Peyer's patch (tissue), 4 donors: ENCODE results near the gene HHIPL1. TPM values are rescaled to one million over a fixed set of nuclear protein-coding genes. Genes with fewer than 3 reads are reported as not detected.

Experiments
- DNase-seq, 3 donors: peaks; one replicate each; pipeline ENCODE4 v3.0.0-alpha.2; 2017 to 2019
- H3K27ac ChIP-seq, 4 donors: fragments of 200-600 bp; sonication (generic); one replicate each; pipeline ENCODE4 v1.5.1; 2016 to 2019
- H3K27me3 ChIP-seq, 2 donors: fragments of 200-600 bp; sonication (generic); one replicate each; pipeline ENCODE4 v1.5.1; 2019
- H3K36me3 ChIP-seq, 3 donors: fragments of 200-600 bp; sonication (generic); one replicate each; pipeline ENCODE4 v1.5.1; 2016 to 2019
- H3K4me1 ChIP-seq, 4 donors: fragments of 200-600 bp; sonication (generic); one replicate each; pipeline ENCODE4 v1.5.1; 2016 to 2019
- H3K4me3 ChIP-seq, 4 donors: fragments of 200-600 bp; sonication (generic); 1 replicate in 3 of 4; 2 replicates in 1 of 4; pipeline ENCODE4 v1.5.1; 2016 to 2019; ENCODE audit warnings: mild to moderate bottlenecking in 1 of 4
- H3K9me3 ChIP-seq, 4 donors: fragments of 200-600 bp; sonication (generic); one replicate each; pipeline ENCODE4 v1.5.1; 2016 to 2019; ENCODE audit warnings: mild to moderate bottlenecking in 1 of 4
- POLR2A ChIP-seq, 2 donors: fragments of 450-650 bp; IDR thresholded peaks; one replicate each; pipeline ENCODE4 v1.5.1; 2017; ENCODE audit warnings: antibody characterized with exemption in 2 of 2, mild to moderate bottlenecking in 2 of 2, moderate library complexity in 2 of 2
- total RNA-seq, 4 donors: library from RNA; depleted of rRNA; stranded (reverse); fragments of >200 nt; gene quantifications; one replicate each; pipeline ENCODE4 v1.1.0, GENCODE V29; 2016
- TF ChIP-seq, protein P1 (sequence below), 6 experiments: fragments of 450-650 bp in 4 of 6; fragments of 200-600 bp in 2 of 6; sonication (generic) in 1 of 6; IDR thresholded peaks; one replicate each; pipeline ENCODE4 v1.5.1; 2017 to 2019; ENCODE audit warnings: antibody characterized with exemption in 6 of 6, mild to moderate bottlenecking in 3 of 6, moderate library complexity in 1 of 6

The HHIPL1 gene
- total RNA-seq, 4 donors from 2014 or later = 0.88 to 2.5 (median 1.0) TPM

DNA sequence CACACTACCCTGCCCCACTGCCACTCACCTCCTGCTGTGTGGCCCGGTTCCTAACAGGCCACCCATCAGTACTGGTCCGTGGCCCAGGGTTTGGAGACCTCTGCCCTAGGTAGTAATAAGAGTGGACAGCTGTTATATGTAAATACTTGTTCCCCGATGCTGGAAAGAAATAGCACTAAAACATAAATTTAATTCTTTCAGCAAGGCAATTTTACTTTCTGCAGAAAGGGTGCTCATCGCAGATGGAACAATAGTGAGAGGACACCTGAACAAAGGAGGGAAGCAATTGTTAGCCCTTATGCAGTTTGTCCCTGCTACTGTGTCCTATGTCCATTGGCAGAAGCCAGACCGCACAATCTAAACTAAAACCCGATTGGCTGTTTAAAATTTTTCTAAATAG, 33.3 kb downstream of the HHIPL1 start:
- no peak overlapping the region for H3K27ac ChIP-seq
- H3K27me3 ChIP-seq = no peaks in the 10 kb centered on the region
- H3K4me1 ChIP-seq = peaks cover 5 to 6% (median 5%) of the 10 kb centered on the region in 4 donors
- peaks cover 0 to 10% (median 4%) of the 10 kb centered on the region in 4 donors for H3K9me3 ChIP-seq
- H3K36me3 ChIP-seq = no peaks in the 10 kb centered on the region
- H3K4me3 ChIP-seq = no peak overlapping the region
- no peak for DNase-seq
- no peak for TF ChIP-seq POLR2A (IDR thresholded peaks at IDR 0.05)
- TF ChIP-seq, protein P1, sequence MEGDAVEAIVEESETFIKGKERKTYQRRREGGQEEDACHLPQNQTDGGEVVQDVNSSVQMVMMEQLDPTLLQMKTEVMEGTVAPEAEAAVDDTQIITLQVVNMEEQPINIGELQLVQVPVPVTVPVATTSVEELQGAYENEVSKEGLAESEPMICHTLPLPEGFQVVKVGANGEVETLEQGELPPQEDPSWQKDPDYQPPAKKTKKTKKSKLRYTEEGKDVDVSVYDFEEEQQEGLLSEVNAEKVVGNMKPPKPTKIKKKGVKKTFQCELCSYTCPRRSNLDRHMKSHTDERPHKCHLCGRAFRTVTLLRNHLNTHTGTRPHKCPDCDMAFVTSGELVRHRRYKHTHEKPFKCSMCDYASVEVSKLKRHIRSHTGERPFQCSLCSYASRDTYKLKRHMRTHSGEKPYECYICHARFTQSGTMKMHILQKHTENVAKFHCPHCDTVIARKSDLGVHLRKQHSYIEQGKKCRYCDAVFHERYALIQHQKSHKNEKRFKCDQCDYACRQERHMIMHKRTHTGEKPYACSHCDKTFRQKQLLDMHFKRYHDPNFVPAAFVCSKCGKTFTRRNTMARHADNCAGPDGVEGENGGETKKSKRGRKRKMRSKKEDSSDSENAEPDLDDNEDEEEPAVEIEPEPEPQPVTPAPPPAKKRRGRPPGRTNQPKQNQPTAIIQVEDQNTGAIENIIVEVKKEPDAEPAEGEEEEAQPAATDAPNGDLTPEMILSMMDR (IDR thresholded peaks at IDR 0.05) = no peak

DNA sequence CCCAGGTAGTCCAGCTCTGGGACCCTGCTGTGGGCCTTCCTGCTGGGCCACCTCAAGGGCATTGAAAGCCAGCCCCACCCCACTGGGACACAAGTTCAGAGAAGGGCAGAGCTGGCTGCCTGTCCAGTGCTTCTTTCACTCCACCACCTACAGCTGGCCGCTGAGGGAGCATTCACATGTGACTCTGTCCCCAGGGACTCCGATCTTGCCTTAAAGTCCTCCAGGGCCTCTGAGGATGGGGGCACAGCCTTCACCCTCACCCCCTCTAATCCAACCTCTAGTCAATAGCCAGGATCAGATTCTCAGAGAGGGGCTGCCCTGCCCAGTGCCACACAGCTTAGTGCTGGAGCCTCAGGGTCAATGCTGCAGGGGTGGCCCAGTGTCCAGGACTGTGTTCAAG, 34.2 kb downstream of the HHIPL1 start:
- no peak overlapping the region for H3K4me3 ChIP-seq
- peaks cover 0 to 10% (median 4%) of the 10 kb centered on the region in 4 donors for H3K9me3 ChIP-seq
- no peak for TF ChIP-seq POLR2A (IDR thresholded peaks at IDR 0.05)
- TF ChIP-seq, protein P1 (IDR thresholded peaks at IDR 0.05) = no peak
- peaks cover 6 to 9% (median 8%) of the 10 kb centered on the region in 4 donors for H3K4me1 ChIP-seq
- no peaks in the 10 kb centered on the region for H3K27me3 ChIP-seq
- H3K27ac ChIP-seq = no peak overlapping the region
- H3K36me3 ChIP-seq = no peaks in the 10 kb centered on the region
- no peak for DNase-seq

DNA sequence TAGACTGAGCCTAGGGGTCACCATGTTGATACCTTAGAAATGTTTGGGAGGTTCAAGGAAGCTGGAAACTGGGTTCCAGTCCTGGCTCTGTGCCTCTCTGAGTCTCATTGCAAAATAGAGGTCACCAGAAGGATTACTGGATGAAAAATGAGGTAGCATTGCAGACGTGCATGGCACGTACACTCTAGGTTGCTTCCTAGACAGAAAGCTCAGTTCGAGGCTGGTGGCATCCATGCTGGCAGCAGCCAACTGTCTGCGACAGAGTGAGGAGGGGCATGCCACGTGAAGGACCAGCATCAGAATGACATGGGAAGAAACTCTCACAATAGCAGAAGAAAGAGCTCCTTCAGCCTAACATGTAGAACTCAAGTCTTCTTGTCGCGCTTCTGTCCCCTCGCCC, 34.6 kb downstream of the HHIPL1 start:
- Histone ChIP-seq H3K4me1 (peaks cover 8 to 14% (median 9%) of the 10 kb centered on the region in 4 donors), H3K36me3 (no peaks in the 10 kb centered on the region), H3K27ac (no peak overlapping the region), H3K27me3 (no peaks in the 10 kb centered on the region), H3K9me3 (peaks cover 0 to 10% (median 4%) of the 10 kb centered on the region in 4 donors), H3K4me3 (no peak overlapping the region)
- DNase-seq = no peak
- no peak for TF ChIP-seq POLR2A (IDR thresholded peaks at IDR 0.05)
- TF ChIP-seq, protein P1 (IDR thresholded peaks at IDR 0.05) = no peak

DNA sequence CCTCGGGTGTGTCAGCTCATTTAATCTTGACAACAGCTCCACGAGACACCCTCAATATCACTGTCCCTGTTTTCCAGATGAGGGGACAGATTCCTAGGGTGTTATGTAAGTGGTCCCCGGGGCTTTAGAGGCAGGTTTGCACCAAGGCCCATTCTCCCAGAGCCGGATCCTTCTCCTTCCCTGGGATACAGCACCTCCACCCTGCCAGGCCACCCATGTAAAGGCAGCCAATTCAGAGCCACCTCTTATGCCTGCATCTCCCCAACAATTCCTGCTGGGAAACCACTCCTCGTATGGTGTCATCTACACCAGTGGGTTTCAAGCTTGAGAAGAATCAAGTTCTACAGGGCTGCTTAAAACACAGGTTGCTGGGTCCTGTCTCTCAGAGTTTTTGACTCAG, 35.1 kb downstream of the HHIPL1 start:
- DNase-seq = no peak
- Histone ChIP-seq H3K4me3 (no peak overlapping the region), H3K9me3 (peaks cover 0 to 10% (median 4%) of the 10 kb centered on the region in 4 donors)

DNA sequence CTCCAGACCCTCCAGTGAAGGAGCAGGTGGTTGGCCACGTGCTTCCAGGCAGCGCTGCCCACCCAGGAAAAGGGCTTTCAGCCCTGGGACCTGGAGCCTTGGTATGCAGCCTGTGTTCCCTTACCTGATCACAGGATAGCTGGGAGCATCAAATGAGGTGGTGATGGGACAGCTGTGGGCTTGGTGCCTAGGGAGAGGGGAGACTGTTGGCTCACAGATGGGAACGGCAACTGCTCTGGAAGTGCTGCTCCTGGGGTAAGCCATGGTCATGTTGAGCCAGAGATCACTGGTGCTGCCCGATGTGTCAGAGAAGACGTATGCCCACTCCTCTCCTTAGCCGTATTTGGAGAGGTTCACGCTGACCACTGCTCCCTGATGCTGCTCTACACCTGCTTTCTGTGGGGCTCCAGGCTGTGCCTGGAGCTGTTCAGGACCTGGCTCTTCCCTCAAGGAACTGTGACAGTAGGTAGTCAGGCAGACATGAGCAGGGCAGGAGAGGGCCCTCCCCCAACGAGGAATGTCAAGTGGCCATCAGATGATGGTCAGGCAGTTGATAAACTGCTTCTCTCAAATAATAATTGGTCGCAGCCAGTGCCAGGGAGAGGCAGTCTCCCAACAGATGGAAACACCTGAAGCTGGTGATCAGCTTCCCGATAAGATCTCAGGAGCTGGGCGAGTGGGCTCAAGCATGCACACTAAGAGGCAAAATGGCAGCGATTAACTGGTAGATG, 36.3 kb downstream of the HHIPL1 start:
- no peaks in the 10 kb centered on the region for H3K27me3 ChIP-seq
- H3K4me1 ChIP-seq = peaks cover 8 to 16% (median 12%) of the 10 kb centered on the region in 4 donors
- DNase-seq = no peak
- no peak overlapping the region for H3K4me3 ChIP-seq
- H3K27ac ChIP-seq = no peak overlapping the region
- TF ChIP-seq POLR2A (IDR thresholded peaks at IDR 0.05) = no peak
- TF ChIP-seq, protein P1 (IDR thresholded peaks at IDR 0.05) = no peak
- peaks cover 0 to 10% (median 4%) of the 10 kb centered on the region in 4 donors for H3K9me3 ChIP-seq
- no peaks in the 10 kb centered on the region for H3K36me3 ChIP-seq

More for the DNA sequence above, 35.1 kb downstream of the HHIPL1 start:
- H3K4me1 ChIP-seq = peaks cover 8 to 16% (median 12%) of the 10 kb centered on the region in 4 donors
- H3K27me3 ChIP-seq = no peaks in the 10 kb centered on the region
- H3K27ac ChIP-seq = no peak overlapping the region
- H3K36me3 ChIP-seq = no peaks in the 10 kb centered on the region
- TF ChIP-seq, protein P1 (IDR thresholded peaks at IDR 0.05) = no peak
- no peak for TF ChIP-seq POLR2A (IDR thresholded peaks at IDR 0.05)
